ENCODE data around the gene PARK7. TPM values are rescaled to one million over a fixed set of nuclear protein-coding genes. Genes with fewer than 3 reads are reported as not detected.

Gene PARK7
- polyA plus RNA-seq, 1 experiment: 479 TPM

GRCh38 chr1:8014381-8014988, 53.0 kb downstream of the PARK7 start:
- Histone ChIP-seq H3K27me3 (ENCODE audit: control insufficient read depth, insufficient read depth, low read length) (no peaks in the 10 kb centered on the region), H3K27ac (ENCODE audit: low read depth, low read length) (no peak overlapping the region), H3K9me3 (ENCODE audit: control insufficient read depth, insufficient read depth, low read length) (no peaks in the 10 kb centered on the region), H3K4me3 (ENCODE audit: low read depth, low read length) (no peak overlapping the region)
- ChIA-PET CTCF (interaction anchor here (0.6 to 6.9 kb wide), 39 partner anchors 8 to 640 kb away, joined by 3 to 83 read pairs (median 5); partner anchors contain the start of gene SLC45A1), POLR2A (interaction anchor here (0.6 to 1.3 kb wide), 7 partner anchors 9 to 851 kb away, joined by 3 to 6 read pairs (median 3); no protein-coding TSS in a partner anchor)
- TF ChIP-seq, protein P1, sequence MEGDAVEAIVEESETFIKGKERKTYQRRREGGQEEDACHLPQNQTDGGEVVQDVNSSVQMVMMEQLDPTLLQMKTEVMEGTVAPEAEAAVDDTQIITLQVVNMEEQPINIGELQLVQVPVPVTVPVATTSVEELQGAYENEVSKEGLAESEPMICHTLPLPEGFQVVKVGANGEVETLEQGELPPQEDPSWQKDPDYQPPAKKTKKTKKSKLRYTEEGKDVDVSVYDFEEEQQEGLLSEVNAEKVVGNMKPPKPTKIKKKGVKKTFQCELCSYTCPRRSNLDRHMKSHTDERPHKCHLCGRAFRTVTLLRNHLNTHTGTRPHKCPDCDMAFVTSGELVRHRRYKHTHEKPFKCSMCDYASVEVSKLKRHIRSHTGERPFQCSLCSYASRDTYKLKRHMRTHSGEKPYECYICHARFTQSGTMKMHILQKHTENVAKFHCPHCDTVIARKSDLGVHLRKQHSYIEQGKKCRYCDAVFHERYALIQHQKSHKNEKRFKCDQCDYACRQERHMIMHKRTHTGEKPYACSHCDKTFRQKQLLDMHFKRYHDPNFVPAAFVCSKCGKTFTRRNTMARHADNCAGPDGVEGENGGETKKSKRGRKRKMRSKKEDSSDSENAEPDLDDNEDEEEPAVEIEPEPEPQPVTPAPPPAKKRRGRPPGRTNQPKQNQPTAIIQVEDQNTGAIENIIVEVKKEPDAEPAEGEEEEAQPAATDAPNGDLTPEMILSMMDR (IDR thresholded peaks at IDR 0.05; ENCODE audit: low read depth, low read length): no peak
- no peak for DNase-seq (ENCODE audit: low read depth, low spot score)

DNA sequence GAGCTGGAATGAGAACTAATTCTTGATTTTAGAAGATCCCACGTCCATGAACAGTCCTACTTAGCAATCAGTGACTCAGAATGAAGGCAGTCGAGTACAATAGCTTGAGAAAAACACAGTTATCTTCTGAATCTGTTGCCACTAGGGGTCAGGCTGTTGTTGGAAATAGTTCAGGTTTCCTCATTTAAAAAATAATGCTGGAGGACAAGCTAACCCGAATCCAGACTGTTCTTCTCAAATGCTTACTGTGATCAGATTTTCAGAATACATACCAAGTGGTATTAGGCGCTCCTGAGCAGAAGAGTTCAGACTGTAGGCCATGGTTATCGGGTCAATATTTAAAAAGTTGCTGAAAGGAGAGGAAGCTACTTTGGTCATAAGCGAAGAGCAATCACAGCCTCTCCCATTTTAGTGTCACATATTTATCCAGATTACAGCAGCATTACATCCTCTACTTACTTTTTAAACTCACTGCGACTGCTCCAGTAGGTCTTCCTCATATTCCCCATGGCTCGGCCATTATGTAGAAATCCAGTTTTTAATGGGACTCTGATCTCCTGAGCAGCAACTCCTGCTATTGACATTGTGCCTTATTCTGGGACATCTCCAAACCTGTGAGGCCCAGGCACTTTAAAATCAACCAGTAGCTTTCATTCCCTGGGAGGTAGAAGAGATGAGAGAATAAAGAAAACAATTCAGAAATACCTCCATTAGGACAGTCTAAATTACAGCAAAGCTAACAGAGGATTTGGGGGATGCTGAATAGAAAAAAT, 53.7 kb downstream of the PARK7 start:
- TF ChIP-seq, protein P1 (IDR thresholded peaks at IDR 0.05; ENCODE audit: low read depth, low read length): peak; percentile 75
- no peak for DNase-seq (ENCODE audit: low read depth, low spot score)
- CTCF ChIA-PET: interaction anchor here (0.6 to 6.9 kb wide), 41 partner anchors 8 to 335 kb away, joined by 3 to 83 read pairs (median 5); partner anchors contain the start of gene SLC45A1
- POLR2A ChIA-PET: interaction anchor here (0.5 to 1.3 kb wide), 10 partner anchors 10 to 328 kb away, joined by 3 to 11 read pairs (median 4); no protein-coding TSS in a partner anchor
- no peaks in the 10 kb centered on the region for H3K27me3 ChIP-seq (ENCODE audit: control insufficient read depth, insufficient read depth, low read length)
- H3K27ac ChIP-seq (ENCODE audit: low read depth, low read length): peak overlapping the region; percentile 42
- no peak overlapping the region for H3K4me3 ChIP-seq (ENCODE audit: low read depth, low read length)
- H3K9me3 ChIP-seq (ENCODE audit: control insufficient read depth, insufficient read depth, low read length): no peaks in the 10 kb centered on the region

GRCh38 chr1:8015809-8016165, 54.3 kb downstream of the PARK7 start:
- Histone ChIP-seq H3K27ac (ENCODE audit: low read depth, low read length) (no peak overlapping the region), H3K4me3 (ENCODE audit: low read depth, low read length) (no peak overlapping the region), H3K27me3 (ENCODE audit: control insufficient read depth, insufficient read depth, low read length) (no peaks in the 10 kb centered on the region), H3K9me3 (ENCODE audit: control insufficient read depth, insufficient read depth, low read length) (no peaks in the 10 kb centered on the region)
- ChIA-PET CTCF (interaction anchor here (0.7 to 6.9 kb wide), 32 partner anchors 9 to 334 kb away, joined by 3 to 83 read pairs (median 6); partner anchors contain the start of gene SLC45A1), POLR2A (interaction anchor here (0.5 to 1.3 kb wide), 7 partner anchors 9 to 300 kb away, joined by 3 to 11 read pairs (median 4); no protein-coding TSS in a partner anchor)
- no peak for DNase-seq (ENCODE audit: low read depth, low spot score)
- TF ChIP-seq, protein P1 (IDR thresholded peaks at IDR 0.05; ENCODE audit: low read depth, low read length): no peak

GRCh38 chr1:8016210-8016894, 54.8 kb downstream of the PARK7 start:
- no peak overlapping the region for H3K27ac ChIP-seq (ENCODE audit: low read depth, low read length)
- H3K4me3 ChIP-seq (ENCODE audit: low read depth, low read length): no peak overlapping the region
- POLR2A ChIA-PET: interaction anchor here (0.6 to 1.5 kb wide), 8 partner anchors 8 to 327 kb away, joined by 3 to 11 read pairs (median 3); no protein-coding TSS in a partner anchor

More at GRCh38 chr1:8016210-8016894, 54.8 kb downstream of the PARK7 start:
- DNase-seq (ENCODE audit: low read depth, low spot score): no peak
- no peaks in the 10 kb centered on the region for H3K27me3 ChIP-seq (ENCODE audit: control insufficient read depth, insufficient read depth, low read length)
- CTCF ChIA-PET: interaction anchor here (0.6 to 6.9 kb wide), 20 partner anchors 8 to 334 kb away, joined by 3 to 83 read pairs (median 6); partner anchors contain the start of gene SLC45A1
- TF ChIP-seq, protein P1 (IDR thresholded peaks at IDR 0.05; ENCODE audit: low read depth, low read length): no peak
- H3K9me3 ChIP-seq (ENCODE audit: control insufficient read depth, insufficient read depth, low read length): no peaks in the 10 kb centered on the region

All from AG04450 (cell line).